ENCODE results near the gene USP16.
"Not testable (repeated sequence)": the region's sequence is repeated elsewhere in the genome, so short reads cannot be mapped to it uniquely, and the experiment has no call there.

The USP16 gene

DNA sequence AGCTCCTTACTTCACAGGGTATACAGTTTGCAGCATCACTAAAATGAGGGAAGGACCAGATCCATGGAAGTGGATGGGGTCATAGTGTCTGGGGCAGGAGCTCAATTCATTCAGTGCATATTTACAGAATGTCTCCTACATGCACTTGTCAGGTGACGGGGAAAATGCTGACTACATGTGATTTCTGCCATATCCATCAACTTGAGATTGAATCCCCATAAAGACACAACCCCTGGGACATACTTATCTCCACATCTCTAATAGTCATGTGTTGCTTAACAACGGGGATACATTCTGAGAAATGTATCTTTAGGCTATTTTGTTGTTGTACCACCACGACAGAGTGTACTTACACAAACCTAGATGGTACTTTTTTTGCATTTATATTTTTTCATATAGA is 17.3 kb upstream of the USP16 start:
- H3K4me1 Mint-ChIP-seq, result peaks cover 6% of the 10 kb centered on the region

DNA sequence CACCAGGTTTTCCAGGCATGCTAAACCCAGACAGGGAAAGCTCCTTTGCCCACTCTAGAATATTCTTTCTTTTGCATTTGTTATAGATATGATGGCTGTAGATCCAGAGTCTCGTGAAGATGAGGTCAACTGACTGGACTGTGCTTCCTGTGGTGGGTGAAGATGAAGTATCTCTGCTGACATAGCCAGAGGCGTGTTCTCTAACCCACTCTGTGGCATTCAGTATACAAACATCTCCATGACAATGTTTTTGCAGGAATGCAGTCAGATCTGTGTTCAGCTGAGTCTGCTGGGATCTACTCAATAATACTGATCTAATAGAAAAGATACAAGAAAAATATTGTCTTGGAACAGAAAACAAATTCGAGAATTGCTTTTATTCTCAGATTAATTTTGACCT is 16.7 kb upstream of the USP16 start:
- no peak overlapping the region for H3K27ac Mint-ChIP-seq
- peaks cover 1% of the 10 kb centered on the region for H3K4me1 Mint-ChIP-seq
- peaks cover 4% of the 10 kb centered on the region for H3K9me3 Mint-ChIP-seq
- no peaks in the 10 kb centered on the region for H3K27me3 Mint-ChIP-seq (ENCODE audit: low read depth)
- peaks cover 10% of the 10 kb centered on the region for H3K36me3 Mint-ChIP-seq (ENCODE audit: low read depth)
- H3K4me3 Mint-ChIP-seq, result no peak overlapping the region
- TF ChIP-seq, protein P1, sequence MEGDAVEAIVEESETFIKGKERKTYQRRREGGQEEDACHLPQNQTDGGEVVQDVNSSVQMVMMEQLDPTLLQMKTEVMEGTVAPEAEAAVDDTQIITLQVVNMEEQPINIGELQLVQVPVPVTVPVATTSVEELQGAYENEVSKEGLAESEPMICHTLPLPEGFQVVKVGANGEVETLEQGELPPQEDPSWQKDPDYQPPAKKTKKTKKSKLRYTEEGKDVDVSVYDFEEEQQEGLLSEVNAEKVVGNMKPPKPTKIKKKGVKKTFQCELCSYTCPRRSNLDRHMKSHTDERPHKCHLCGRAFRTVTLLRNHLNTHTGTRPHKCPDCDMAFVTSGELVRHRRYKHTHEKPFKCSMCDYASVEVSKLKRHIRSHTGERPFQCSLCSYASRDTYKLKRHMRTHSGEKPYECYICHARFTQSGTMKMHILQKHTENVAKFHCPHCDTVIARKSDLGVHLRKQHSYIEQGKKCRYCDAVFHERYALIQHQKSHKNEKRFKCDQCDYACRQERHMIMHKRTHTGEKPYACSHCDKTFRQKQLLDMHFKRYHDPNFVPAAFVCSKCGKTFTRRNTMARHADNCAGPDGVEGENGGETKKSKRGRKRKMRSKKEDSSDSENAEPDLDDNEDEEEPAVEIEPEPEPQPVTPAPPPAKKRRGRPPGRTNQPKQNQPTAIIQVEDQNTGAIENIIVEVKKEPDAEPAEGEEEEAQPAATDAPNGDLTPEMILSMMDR (IDR thresholded peaks at IDR 0.05; ENCODE audit: unreplicated experiment in 3 of 3), result no peak

More for the DNA sequence above, 17.3 kb upstream of the USP16 start:
- TF ChIP-seq, protein P1 (IDR thresholded peaks at IDR 0.05; ENCODE audit: unreplicated experiment in 3 of 3), result no peak
- Mint-ChIP-seq H3K4me3 (no peak overlapping the region), H3K9me3 (no peaks in the 10 kb centered on the region), H3K27me3 (ENCODE audit: low read depth) (no peaks in the 10 kb centered on the region), H3K27ac (no peak overlapping the region), H3K36me3 (ENCODE audit: low read depth) (peaks cover 5% of the 10 kb centered on the region)

DNA sequence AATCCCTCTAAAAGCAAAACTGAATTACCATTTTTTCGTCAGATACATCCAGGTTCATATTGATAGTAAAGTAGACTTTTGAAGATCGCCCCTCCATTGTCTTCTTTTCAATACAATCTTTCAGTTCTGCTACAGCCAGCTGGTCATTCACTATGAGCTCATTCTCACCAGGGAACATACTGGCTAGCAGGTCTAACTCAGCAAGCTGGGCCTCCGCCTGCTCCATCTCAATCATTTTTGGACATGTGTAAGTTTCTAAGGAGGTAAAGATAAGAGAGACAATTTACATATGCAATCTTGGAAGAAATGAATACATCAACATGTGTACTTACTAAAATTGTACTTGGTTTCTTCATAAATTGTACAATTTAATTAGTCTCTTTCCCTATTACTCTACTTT is 16.1 kb upstream of the USP16 start:
- Mint-ChIP-seq H3K27ac (no peak overlapping the region), H3K4me1 (no peaks in the 10 kb centered on the region), H3K36me3 (ENCODE audit: low read depth) (peaks cover 14% of the 10 kb centered on the region), H3K27me3 (ENCODE audit: low read depth) (peaks cover 3% of the 10 kb centered on the region), H3K4me3 (no peak overlapping the region), H3K9me3 (peaks cover 8% of the 10 kb centered on the region)
- TF ChIP-seq, protein P1 (IDR thresholded peaks at IDR 0.05; ENCODE audit: unreplicated experiment in 3 of 3), result no peak

DNA sequence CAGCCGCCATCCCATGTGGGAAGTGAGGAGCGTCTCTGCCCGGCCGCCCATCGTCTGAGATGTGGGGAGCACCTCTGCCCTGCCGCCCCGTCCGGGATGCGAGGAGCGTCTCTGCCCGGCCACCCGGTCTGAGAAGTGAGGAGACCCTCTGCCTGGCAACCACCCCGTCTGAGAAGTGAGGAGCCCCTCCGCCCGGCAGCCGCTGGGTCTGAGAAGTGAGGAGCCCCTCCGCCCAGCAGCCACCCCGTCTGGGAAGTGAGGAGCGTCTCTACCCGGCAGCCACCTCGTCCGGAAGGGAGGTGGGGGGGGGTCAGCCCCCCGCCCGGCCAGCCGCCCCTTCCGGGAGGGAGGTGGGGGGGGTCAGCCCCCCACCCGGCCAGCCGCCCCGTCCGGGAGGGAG is 13.2 kb upstream of the USP16 start:
- H3K36me3 Mint-ChIP-seq (ENCODE audit: low read depth), result peaks cover 14% of the 10 kb centered on the region
- not testable (repeated sequence) for H3K27ac Mint-ChIP-seq; H3K27me3 Mint-ChIP-seq (ENCODE audit: low read depth); H3K9me3 Mint-ChIP-seq; H3K4me1 Mint-ChIP-seq; H3K4me3 Mint-ChIP-seq

DNA sequence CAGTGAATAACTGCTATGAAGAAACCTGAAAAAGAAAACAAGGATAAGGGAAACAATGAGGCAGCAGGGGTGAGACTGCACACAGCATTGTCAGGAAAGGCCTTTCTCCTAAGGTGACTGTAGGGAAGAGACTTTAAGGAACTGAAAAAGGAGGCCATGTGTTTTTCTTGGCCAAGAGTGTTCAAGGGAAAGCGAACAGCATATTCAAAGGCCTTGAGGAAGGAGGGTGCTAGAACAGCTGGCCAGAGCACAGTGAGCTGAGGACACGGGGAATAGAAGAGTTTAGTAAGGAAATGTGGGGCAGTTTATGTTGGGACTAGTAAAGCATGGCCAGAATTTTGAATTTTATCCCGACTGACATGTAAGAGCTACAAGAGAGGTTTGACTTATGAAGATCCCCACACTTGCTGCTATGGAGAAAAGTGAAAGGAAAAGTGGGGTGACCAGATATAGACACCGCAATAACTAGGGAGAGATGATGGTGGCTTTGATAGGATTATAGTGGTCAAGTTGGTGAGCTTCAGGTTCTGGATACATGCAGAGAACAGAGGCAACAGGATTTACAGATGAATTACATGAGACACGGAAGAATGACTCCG is 6.7 kb upstream of the USP16 start:
- H3K36me3 Mint-ChIP-seq (ENCODE audit: low read depth), result peaks cover 5% of the 10 kb centered on the region
- peaks cover 4% of the 10 kb centered on the region for H3K9me3 Mint-ChIP-seq
- H3K4me1 Mint-ChIP-seq, result peaks cover 11% of the 10 kb centered on the region
- peaks cover 3% of the 10 kb centered on the region for H3K27me3 Mint-ChIP-seq (ENCODE audit: low read depth)
- peak overlapping the region; percentile 77 to 86 (median 80) for H3K4me3 Mint-ChIP-seq
- TF ChIP-seq, protein P1 (IDR thresholded peaks at IDR 0.05; ENCODE audit: unreplicated experiment in 3 of 3), result no peak
- H3K27ac Mint-ChIP-seq, result peak overlapping the region; percentile 2 to 14 (median 12)

DNA sequence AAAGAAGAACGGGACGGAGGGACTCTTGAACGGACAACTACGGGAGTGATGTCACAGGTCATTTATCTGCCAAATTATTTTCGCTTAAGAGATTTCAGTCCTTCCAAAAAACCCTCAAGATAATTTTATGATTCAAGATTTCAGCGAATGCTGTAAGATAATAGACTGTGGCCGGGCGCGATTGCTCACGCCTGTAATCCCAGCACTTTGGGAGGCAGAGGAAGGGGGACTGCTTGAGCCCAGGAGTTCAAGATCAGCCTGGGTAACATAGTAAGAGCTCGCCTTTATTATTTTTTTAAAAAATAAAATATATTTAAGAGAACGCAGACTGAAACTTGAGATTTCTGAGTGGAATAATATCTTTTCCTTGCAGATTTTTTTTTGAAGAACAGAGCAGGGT is 5.9 kb upstream of the USP16 start:
- H3K27ac Mint-ChIP-seq, result peak overlapping the region; percentile 2 to 54 (median 12)

More for the DNA sequence above, 5.9 kb upstream of the USP16 start:
- Mint-ChIP-seq H3K9me3 (no peaks in the 10 kb centered on the region), H3K36me3 (ENCODE audit: low read depth) (no peaks in the 10 kb centered on the region), H3K27me3 (ENCODE audit: low read depth) (no peaks in the 10 kb centered on the region), H3K4me3 (peak overlapping the region; percentile 77 to 86 (median 80)), H3K4me1 (peaks cover 11% of the 10 kb centered on the region)
- TF ChIP-seq, protein P1 (IDR thresholded peaks at IDR 0.05; ENCODE audit: unreplicated experiment in 3 of 3), result no peak

Measured in nephron (organoid).